ENCODE measurements around the gene GALNT2.

GALNT2 gene

GRCh38 chr1:230286890-230287269 lies 219.8 kb downstream of the GALNT2 start:
- DNase-seq, result no peak

GRCh38 chr1:230287674-230288315 lies 220.8 kb downstream of the GALNT2 start:
- DNase-seq, result no peak

- no peak for DNase-seq
These were observed 221.8 kb downstream of the GALNT2 start for GRCh38 chr1:230288641-230289349.

GRCh38 chr1:230289350-230289644 lies 222.3 kb downstream of the GALNT2 start:
- no peak for DNase-seq

GRCh38 chr1:230291731-230292620 lies 224.9 kb downstream of the GALNT2 start:
- DNase-seq, result no peak

GRCh38 chr1:230292689-230293389 lies 225.8 kb downstream of the GALNT2 start:
- DNase-seq, result no peak

GRCh38 chr1:230293390-230293700 lies 226.3 kb downstream of the GALNT2 start:
- no peak for DNase-seq

- no peak for DNase-seq
These were observed 228.3 kb downstream of the GALNT2 start for GRCh38 chr1:230295367-230295766.

- DNase-seq, result no peak
These were observed 232.4 kb downstream of the GALNT2 start for GRCh38 chr1:230299191-230300006.

GRCh38 chr1:230300322-230301301 lies 233.6 kb downstream of the GALNT2 start:
- no peak for DNase-seq

- DNase-seq, result no peak
These were observed 234.3 kb downstream of the GALNT2 start for GRCh38 chr1:230301322-230301721.

GRCh38 chr1:230301822-230302221 lies 234.8 kb downstream of the GALNT2 start:
- no peak for DNase-seq

- no peak for DNase-seq
These were observed 236.0 kb downstream of the GALNT2 start for GRCh38 chr1:230303069-230303468.

- DNase-seq, result no peak
These were observed 236.8 kb downstream of the GALNT2 start for GRCh38 chr1:230303822-230304221.

- peak; percentile 50 for DNase-seq
These were observed 239.1 kb downstream of the GALNT2 start for GRCh38 chr1:230306169-230306568.

- no peak for DNase-seq
These were observed 240.2 kb downstream of the GALNT2 start for GRCh38 chr1:230307213-230307612.

GRCh38 chr1:230308039-230308438 lies 241.0 kb downstream of the GALNT2 start:
- DNase-seq, result no peak

- DNase-seq, result no peak
These were observed 241.8 kb downstream of the GALNT2 start for GRCh38 chr1:230308821-230309220.

GRCh38 chr1:230309646-230310177 lies 242.7 kb downstream of the GALNT2 start:
- no peak for DNase-seq

- peak; percentile 61 for DNase-seq
These were observed 243.5 kb downstream of the GALNT2 start for GRCh38 chr1:230310381-230311163.

All from activated naive CD4-positive, alpha-beta T cell treated with Interleukin-2 at 50 U/mL for 16 hours (primary cell).